ENCODE measurements around the gene CAPSL. TPM values are rescaled to one million over a fixed set of nuclear protein-coding genes. Genes with fewer than 3 reads are reported as not detected.

The CAPSL gene
- total RNA-seq, 1 experiment from 2014 or later: not detected

GRCh38 chr5:35863159-35863558 is 75.3 kb downstream of the CAPSL start:
- TF ChIP-seq CTCF (conservative IDR thresholded peaks at IDR 0.05; ENCODE audit: low read depth, low read length) (no peak), EZH2 (IDR thresholded peaks at IDR 0.05; ENCODE audit: borderline replicate concordance, low read depth, low read length, poor library complexity, severe bottlenecking) (no peak)
- DNase-seq (ENCODE audit: low spot score): no peak
- no peaks in the 10 kb centered on the region for H3K27me3 ChIP-seq (replicated peaks; ENCODE audit: insufficient read depth, low read depth, low read length, poor library complexity)
- intact Hi-C loops (cut with micrococcal nuclease; ENCODE audit: unreplicated experiment): no loop called here
- H3K27ac ChIP-seq (ENCODE audit: low read depth, low read length, poor library complexity, severe bottlenecking): no peak overlapping the region
- peaks cover 20% of the 10 kb centered on the region for H3K4me1 ChIP-seq (ENCODE audit: insufficient read depth, low read length, poor library complexity, severe bottlenecking)
- CTCF ChIA-PET: no interaction called here
- H3K9me3 ChIP-seq (ENCODE audit: low read depth, low read length, poor library complexity, severe bottlenecking): no peaks in the 10 kb centered on the region
- no peak overlapping the region for H3K4me3 ChIP-seq (ENCODE audit: low read depth, low read length, poor library complexity, severe bottlenecking)
- POLR2A ChIA-PET (ENCODE audit: low non-redundant PET): no interaction called here
- H3K36me3 ChIP-seq (ENCODE audit: insufficient read depth, low read length, poor library complexity, severe bottlenecking): no peaks in the 10 kb centered on the region
- no TSS peak for BruUV-seq (replicated peaks)

- ChIA-PET CTCF (no interaction called here), POLR2A (ENCODE audit: low non-redundant PET) (no interaction called here)
- no TSS peak for BruUV-seq (replicated peaks)
- TF ChIP-seq CTCF (conservative IDR thresholded peaks at IDR 0.05; ENCODE audit: low read depth, low read length) (no peak), EZH2 (IDR thresholded peaks at IDR 0.05; ENCODE audit: borderline replicate concordance, low read depth, low read length, poor library complexity, severe bottlenecking) (no peak)
- peaks cover 30% of the 10 kb centered on the region for H3K4me1 ChIP-seq (ENCODE audit: insufficient read depth, low read length, poor library complexity, severe bottlenecking)
- no peak overlapping the region for H3K27ac ChIP-seq (ENCODE audit: low read depth, low read length, poor library complexity, severe bottlenecking)
- H3K4me3 ChIP-seq (ENCODE audit: low read depth, low read length, poor library complexity, severe bottlenecking): no peak overlapping the region
- H3K36me3 ChIP-seq (ENCODE audit: insufficient read depth, low read length, poor library complexity, severe bottlenecking): no peaks in the 10 kb centered on the region
- DNase-seq (ENCODE audit: low spot score): no peak
- H3K27me3 ChIP-seq (replicated peaks; ENCODE audit: insufficient read depth, low read depth, low read length, poor library complexity): no peaks in the 10 kb centered on the region
- H3K9me3 ChIP-seq (ENCODE audit: low read depth, low read length, poor library complexity, severe bottlenecking): no peaks in the 10 kb centered on the region
- intact Hi-C loops (cut with micrococcal nuclease; ENCODE audit: unreplicated experiment): no loop called here
Measured at GRCh38 chr5:35862126-35862525, 76.3 kb downstream of the CAPSL start.

- no peaks in the 10 kb centered on the region for H3K27me3 ChIP-seq (replicated peaks; ENCODE audit: insufficient read depth, low read depth, low read length, poor library complexity)
- no peak for DNase-seq (ENCODE audit: low spot score)
- CTCF ChIA-PET: no interaction called here
Measured at GRCh38 chr5:35861718-35862117, 76.7 kb downstream of the CAPSL start.

More at GRCh38 chr5:35861718-35862117, 76.7 kb downstream of the CAPSL start:
- no peak overlapping the region for H3K4me3 ChIP-seq (ENCODE audit: low read depth, low read length, poor library complexity, severe bottlenecking)
- peaks cover 34% of the 10 kb centered on the region for H3K4me1 ChIP-seq (ENCODE audit: insufficient read depth, low read length, poor library complexity, severe bottlenecking)
- BruUV-seq (replicated peaks): no TSS peak
- TF ChIP-seq EZH2 (IDR thresholded peaks at IDR 0.05; ENCODE audit: borderline replicate concordance, low read depth, low read length, poor library complexity, severe bottlenecking): no peak
- no peak for TF ChIP-seq CTCF (conservative IDR thresholded peaks at IDR 0.05; ENCODE audit: low read depth, low read length)
- no peak overlapping the region for H3K27ac ChIP-seq (ENCODE audit: low read depth, low read length, poor library complexity, severe bottlenecking)
- H3K36me3 ChIP-seq (ENCODE audit: insufficient read depth, low read length, poor library complexity, severe bottlenecking): no peaks in the 10 kb centered on the region
- intact Hi-C loops (cut with micrococcal nuclease; ENCODE audit: unreplicated experiment): no loop called here
- POLR2A ChIA-PET (ENCODE audit: low non-redundant PET): no interaction called here
- no peaks in the 10 kb centered on the region for H3K9me3 ChIP-seq (ENCODE audit: low read depth, low read length, poor library complexity, severe bottlenecking)

All from A673 (cell line).